ENCODE results near the gene BCL2A1.
"Not testable (repeated sequence)": the region's sequence is repeated elsewhere in the genome, so short reads cannot be mapped to it uniquely, and the experiment has no call there.

BCL2A1 gene

DNA sequence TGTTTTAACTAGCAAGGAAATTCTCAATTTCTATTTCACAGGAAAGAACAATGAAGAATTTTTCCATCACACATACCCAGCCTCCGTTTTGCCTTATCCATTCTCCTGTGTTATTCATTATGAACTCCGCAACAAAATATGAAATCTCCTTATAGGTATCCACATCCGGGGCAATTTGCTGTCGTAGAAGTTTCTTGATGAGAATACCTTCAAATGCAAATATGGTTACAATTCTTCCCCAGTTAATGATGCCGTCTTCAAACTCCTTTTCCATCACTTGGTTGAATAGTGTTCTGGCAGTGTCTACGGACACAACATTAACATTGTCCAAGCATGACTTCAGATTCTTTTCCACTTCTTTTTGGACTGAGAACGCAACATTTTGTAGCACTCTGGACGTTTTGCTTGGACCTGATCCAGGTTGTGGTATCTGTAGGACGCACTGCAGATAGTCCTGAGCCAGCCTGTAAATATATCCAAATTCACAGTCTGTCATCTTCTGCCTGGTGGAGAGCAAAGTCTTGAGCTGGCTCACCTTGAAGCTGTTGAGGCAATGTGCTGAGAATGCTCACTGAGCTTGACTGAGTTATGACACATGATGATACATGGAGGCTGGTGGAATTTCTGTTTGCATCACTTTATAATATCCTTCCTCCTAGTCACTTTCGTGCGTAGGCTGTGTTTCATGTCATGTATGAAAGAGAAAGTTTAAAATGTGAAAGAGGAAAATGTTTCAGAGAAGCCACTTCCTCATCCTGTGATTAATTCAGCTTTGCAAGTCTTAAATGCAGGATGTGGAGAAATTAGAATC lies at the start of gene BCL2A1:
Gene BCL2A1, minus strand, starts transcription at position 573 of the 811 bp plus-strand sequence. Its CDS starts 77 bp downstream, at position 496.
- DNase-seq, result no peak

DNA sequence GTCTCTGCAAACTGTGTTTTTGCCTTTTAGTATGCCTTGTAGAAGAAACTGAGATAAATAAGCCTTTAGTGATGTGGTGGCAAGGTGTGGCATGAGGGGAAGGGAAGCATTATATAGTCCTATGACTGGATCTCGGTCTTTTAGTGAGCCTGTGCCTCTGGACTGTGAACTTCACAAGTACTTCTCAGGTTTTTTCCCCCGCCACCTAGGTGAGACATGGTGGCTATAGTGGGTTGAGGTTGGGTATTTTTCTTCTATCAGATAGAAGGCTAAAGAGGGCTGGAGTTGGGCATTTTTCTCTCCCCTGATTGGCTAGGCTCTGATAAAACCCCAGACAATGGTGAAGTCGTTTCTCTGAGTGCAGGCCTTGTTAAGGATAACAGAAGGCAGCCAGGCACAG lies 49.7 kb upstream of the BCL2A1 start:
- no peak for DNase-seq

DNA sequence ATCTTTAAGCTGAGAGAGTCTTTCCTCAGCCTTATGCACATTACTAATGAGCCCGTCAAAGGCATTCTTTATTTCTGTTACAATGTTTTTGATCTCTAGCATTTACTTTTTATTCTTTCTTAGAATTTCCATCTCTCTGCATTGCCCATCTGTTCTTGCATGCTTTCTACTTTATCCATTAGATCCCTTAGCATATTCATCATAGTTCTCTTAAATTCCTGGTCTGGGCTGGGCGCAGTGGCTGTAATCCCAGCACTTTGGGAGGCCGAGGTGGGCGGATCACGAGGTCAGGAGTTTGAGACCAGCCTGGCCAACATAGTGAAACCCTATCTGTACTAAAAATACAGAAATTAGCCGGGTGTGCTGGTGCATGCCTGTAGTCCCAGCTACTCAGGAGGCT lies 49.2 kb upstream of the BCL2A1 start:
- not testable (repeated sequence) for DNase-seq

DNA sequence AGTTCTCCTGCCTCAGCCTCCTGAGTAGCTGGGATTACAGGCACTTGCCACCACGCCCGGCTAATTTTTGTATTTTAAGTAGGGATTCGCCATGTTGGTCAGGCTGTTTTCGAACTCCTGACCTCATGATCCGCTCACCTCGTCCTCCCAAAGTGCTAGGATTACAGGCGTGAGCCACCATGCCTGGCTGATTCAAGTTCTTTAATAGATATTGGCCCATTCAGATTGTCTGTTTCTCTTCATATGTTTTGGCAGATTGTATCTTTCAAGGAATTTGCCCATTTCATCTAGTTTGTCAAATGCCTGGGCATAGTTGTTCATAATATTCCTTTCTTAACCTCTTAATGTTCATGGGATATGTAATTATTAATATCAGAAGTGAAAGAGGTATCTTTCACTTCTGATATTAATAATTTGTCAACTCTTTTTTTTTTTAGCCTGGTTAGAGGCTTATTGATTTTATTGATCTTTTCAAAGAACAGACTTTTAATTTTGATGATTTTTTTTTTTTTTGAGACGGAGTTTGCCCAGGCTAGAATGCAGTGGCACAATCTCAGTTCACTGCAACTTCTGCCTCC lies 48.3 kb upstream of the BCL2A1 start:
- DNase-seq, result no peak

- not testable (repeated sequence) for DNase-seq
Measured at GRCh38 chr15:80017139-80017538, 46.1 kb upstream of the BCL2A1 start.

DNA sequence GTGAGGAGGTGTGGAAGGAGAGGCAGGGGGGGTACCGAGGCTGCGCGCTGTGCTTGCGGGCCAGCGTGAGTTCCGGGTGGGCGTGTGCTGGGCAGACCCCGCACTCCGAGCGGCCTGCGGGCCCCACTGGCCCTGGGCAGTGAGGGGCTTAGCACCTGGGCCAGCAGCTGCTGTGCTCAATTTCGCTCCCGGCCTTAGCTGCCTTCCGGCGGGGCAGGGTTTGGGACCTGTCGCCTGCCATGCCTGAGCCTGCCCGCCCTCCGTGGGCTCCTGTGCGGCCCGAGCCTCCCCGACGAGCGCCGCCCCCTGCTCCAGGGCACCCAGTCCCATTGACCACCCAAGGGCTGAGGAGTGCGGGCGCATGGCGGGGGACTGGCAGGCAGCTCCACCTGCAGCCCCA lies 45.5 kb upstream of the BCL2A1 start:
- not testable (repeated sequence) for DNase-seq

DNA sequence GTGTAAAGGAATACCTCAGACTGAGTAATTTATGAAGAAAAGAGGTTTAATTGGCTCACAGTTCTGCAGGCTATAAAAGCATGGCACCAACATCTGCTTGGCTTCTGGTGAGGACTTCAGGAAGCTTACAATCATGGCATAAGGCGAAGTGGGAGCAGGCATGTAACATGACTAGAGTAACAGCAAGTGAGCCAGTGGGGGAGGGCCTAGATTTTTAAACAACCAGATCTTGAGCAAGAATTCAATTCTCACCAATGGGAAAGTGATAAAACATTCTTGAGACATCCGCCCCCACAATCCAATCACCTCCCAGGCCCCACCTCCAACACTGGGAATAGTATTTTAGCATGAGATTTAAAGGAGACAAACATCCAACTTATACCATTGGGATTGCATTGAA lies 44.2 kb upstream of the BCL2A1 start:
- no peak for DNase-seq

DNA sequence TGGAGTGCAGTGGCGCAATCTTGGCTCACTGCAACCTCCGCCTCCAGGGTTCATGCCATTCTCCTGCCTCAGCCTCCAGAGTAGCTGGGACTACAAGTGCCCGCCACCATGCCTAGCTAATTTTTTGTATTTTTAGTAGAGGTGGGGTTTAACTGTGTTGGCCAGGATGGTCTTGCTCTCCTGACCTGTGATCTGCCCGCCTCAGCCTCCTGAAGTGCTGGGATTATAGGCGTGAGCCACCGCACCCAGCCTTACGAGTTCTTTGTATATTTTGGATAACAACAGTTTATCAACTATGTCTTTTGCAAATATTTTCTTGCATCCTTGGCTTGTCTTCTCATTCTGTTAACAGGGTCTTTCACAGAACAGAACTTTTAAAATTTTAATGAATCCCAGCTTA lies 43.2 kb upstream of the BCL2A1 start:
- DNase-seq, result not testable (repeated sequence)

GRCh38 chr15:80012060-80012726 lies 41.2 kb upstream of the BCL2A1 start:
- DNase-seq, result no peak

- no peak for DNase-seq
Measured at GRCh38 chr15:80011596-80011995, 40.6 kb upstream of the BCL2A1 start.

DNA sequence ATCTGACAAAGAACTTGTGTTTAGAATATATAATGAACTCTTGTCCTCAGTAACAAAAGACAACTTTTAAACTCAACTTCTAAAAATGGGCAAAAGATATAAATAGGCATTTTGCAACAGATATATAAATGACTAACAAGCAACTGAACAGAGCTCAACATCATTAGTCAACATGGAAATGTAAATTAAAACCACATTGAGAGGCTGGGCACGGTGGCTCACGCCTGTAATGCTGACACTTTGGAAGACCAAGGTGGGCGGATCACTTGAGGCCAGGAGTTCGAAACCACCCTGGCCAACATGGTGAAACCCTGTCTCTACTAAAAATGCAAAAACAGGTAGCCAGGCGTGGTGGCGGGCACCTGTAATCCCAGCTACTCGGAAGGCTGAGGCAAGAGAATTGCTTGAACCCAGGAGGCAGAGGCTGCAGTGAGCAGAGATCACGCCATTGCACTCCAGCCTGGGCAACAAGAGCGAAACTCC lies 40.1 kb upstream of the BCL2A1 start:
- DNase-seq, result not testable (repeated sequence)

DNA sequence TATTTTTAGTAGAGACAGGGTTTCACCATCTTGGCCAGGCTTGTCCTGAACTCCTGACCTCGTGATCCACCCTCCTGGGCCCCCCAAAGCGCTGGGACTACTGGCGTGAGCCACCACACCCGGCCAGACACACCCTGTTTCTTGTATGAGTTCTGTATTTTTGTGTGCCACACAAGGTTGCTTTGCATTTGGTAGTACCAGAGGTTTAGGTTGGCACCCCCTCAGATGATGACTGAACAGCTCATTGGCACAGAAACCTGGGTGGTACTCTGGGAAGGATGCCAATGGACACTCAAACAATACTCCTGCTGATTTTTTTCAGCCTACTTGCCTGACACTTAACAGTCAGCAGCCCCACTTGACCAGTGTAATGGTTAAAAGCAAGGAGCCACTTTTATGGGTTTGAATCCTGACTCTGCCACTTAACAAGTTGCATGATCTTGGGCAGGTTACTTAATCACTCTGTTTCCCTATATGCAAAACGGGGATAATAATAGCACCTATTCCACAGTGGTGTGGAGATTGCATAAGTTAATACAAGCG lies 39.2 kb upstream of the BCL2A1 start:
- no peak for DNase-seq

DNA sequence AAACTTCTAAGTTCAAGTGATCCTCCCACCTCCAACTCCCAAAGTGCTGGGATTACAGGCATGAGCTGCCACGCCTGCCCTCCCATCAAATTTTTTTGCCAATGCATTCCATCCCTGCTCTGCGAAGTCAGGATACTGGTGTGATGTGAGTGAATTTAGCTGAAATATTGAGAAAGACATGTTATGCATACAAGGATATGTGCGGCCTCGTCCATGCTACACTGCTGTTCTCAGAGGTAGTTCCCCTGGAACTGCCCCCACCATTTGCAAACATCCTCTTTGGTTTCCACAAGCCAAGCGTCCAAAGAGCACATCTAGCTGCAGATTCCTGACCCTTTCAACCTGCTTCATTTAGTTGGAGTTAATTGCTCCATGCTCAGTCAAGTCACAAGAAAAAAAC lies 36.5 kb upstream of the BCL2A1 start:
- DNase-seq, result no peak

GRCh38 chr15:80006946-80007345 lies 36.0 kb upstream of the BCL2A1 start:
- no peak for DNase-seq

DNA sequence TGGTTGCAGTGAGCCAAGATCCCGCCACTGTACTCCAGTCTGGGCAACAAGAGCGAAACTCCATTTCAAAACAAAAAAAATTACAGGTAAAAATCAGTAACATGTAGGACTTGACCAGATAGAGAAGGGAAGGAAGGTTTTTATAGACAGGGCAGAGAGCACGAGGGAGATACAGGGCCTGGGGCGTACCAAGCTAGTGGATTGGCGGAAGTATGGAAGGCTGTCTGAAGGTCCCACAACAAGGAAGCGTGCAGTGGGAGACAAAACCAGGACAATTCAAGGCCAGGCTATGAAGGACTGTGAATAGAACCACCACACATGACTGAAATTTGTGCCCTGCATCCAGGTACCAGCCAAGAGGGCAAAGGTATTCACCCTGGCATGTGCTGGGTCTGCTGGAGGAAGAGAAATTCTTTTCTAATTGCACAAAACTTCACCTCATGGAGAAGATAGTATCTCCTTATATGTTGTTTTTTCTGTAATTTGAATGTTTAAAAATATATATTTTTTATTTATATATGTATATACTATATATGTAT lies 33.0 kb upstream of the BCL2A1 start:
- no peak for DNase-seq

GRCh38 chr15:80003171-80003570 lies 32.2 kb upstream of the BCL2A1 start:
- no peak for DNase-seq

- no peak for DNase-seq
Measured at GRCh38 chr15:80002267-80002666, 31.3 kb upstream of the BCL2A1 start.

- DNase-seq, result no peak
Measured at GRCh38 chr15:79994615-79995014, 23.6 kb upstream of the BCL2A1 start.

DNA sequence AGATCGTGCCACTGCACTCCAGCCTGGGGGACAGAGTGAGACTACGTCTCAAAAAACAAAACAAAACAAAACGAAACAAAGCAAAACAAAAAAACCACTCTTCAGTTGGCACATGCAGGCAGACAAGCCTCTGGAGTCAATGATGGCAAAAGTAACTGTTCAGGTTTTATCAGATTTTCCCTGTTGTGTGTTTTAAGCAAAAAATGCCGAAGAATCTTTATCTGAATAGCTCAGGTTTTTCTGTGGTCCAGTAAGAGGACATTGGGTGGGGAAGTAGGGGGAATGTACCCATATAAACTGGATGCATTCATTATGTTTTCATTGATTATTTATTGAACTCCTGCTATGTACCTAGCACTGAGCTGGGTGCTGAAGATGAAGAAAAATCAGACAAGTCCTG lies 20.8 kb upstream of the BCL2A1 start:
- DNase-seq, result no peak

GRCh38 chr15:79990997-79991334 lies 20.0 kb upstream of the BCL2A1 start:
- DNase-seq, result no peak

DNA sequence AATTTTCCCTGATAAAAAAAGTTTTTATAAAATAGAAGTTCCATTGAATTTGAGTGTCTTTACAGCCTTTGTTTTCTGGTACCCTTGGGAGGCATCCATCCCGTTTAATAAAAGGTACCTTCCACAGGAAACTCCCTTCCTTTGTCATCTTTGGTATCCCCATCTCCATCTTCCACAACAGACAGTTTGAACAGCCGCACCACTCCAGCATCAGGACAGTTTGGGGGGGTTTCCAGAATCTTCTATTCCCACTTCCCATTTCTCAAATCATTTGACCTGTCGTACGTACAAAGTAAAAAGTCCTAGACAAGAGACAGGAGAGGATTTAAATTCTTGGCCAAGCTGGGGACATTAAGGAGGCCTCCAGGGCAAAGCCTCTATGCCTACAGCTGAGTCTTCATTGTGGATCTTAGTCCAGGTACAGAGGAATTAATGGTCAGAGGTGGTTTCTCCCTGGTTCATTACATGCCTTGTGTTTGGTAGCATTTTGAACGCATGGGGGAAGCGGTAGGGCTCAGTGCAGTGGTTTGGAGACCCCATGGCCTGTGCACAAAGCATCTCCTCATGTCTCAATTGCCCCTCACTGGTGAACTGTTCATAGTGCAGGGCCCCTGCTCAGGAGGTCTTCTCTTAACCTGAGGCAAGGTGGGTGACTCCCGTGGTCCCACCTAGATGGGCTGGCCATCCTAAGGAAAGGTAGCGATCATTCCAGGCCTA lies 19.4 kb upstream of the BCL2A1 start:
- DNase-seq, result no peak

GRCh38 chr15:79989682-79990081 lies 18.7 kb upstream of the BCL2A1 start:
- no peak for DNase-seq

GRCh38 chr15:79989183-79989582 lies 18.2 kb upstream of the BCL2A1 start:
- no peak for DNase-seq

Data from NCI-H526 treated with DMSO at 0.1 percent for 48 hours (cell line).